K562 (cell line): ENCODE results near the gene ATXN10.

ENCODE experiments used
- CBFB ChIP-seq: sonication (generic); formaldehyde crosslinking; IDR thresholded peaks from 2 replicates; pipeline ENCODE4 v1.4.0; 2020; ENCODE audit warnings: mild to moderate bottlenecking, missing genetic modification reagents
- GATAD2B ChIP-seq: fragments of 450-650 bp; IDR thresholded peaks from 2 replicates; pipeline ENCODE4 v1.6.1; 2017; ENCODE audit warnings: mild to moderate bottlenecking, borderline replicate concordance
- POLR2A ChIP-seq: fragments of 450-650 bp; conservative IDR thresholded peaks from 2 replicates; pipeline ENCODE4 v1.6.1; 2016
- SETDB1 ChIP-seq: IDR thresholded peaks from one replicate; pipeline ENCODE4 v1.6.1; 2012; ENCODE audit warnings: low read length, control low read depth, inconsistent platforms
- TAF1 ChIP-seq: IDR thresholded peaks from 2 replicates; pipeline ENCODE4 v1.6.1; 2011; ENCODE audit warnings: mild to moderate bottlenecking, low read length, moderate library complexity; ENCODE audit not compliant: insufficient read depth, control insufficient read depth, severe bottlenecking; ENCODE audit errors: extremely low read depth
- ZNF121 ChIP-seq: sonication (generic); formaldehyde crosslinking; conservative IDR thresholded peaks from 2 replicates; pipeline ENCODE4 v1.8.0; 2022; ENCODE audit warnings: missing genetic modification reagents
- ZNF239 ChIP-seq: fragments of 250-450 bp; sonication (Bioruptor Pico); IDR thresholded peaks from 2 replicates; pipeline ENCODE4 v1.4.0; 2020; ENCODE audit warnings: mild to moderate bottlenecking
- ZNF274 ChIP-seq: IDR thresholded peaks from 2 replicates; pipeline ENCODE4 v1.6.1; 2011; ENCODE audit warnings: low read depth, mild to moderate bottlenecking, low read length, moderate library complexity, borderline replicate concordance
- ZNF324 ChIP-seq: fragments of 250-450 bp; sonication (Bioruptor Pico); IDR thresholded peaks from 2 replicates; pipeline ENCODE4 v1.4.0; 2020; ENCODE audit warnings: mild to moderate bottlenecking
- TF ChIP-seq, protein P1 (sequence below), 3 experiments: IDR thresholded peaks in 2 of 3; conservative IDR thresholded peaks in 1 of 3; 2 replicates each; pipeline ENCODE4 v1.5.1; 2011 to 2012; ENCODE audit warnings: low read length in 3 of 3, mild to moderate bottlenecking in 3 of 3, control low read depth in 2 of 3, improper control_type of control experiment in 1 of 3, inconsistent platforms in 1 of 3, low read depth in 1 of 3, mixed read lengths in 1 of 3, moderate library complexity in 1 of 3; ENCODE audit not compliant: insufficient read depth in 2 of 3

DNA sequence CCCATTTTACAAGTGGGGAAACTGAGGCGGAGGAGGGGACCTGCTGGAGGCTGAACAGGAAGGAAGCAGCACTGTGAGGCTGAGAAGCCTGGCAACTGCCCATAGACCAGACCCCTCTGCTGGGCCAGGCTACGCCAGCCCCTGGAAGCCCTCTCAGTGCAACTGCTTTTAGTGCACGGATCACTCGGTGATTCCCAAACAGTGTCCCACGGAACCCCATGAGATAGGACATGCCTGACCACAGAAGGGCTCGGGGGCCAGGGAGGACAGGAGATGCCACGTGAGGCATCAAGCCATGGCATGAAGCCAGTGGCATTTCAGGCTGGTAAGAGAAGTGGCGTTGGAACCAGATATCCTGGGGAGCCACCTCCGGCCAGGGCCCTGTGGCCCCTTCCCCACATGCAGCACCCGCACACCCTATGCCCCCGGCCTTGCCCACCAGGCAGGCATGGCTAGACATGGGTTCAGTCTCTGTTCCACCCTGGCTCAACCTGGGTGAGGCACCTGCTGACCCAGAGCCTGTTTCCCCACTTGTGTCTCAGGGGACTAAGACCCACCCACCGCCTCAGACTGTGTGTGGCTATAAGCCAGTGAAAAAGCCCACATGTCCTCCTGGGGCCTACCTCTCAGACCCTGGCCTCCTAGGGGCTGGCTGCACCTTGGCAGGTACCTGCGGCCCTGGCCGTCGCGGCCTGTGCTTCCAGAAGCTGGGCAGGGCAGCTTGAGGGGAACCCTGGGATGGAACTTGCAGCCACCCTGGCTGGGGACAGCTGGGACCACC is 221.2 kb downstream of the ATXN10 start:
- TF ChIP-seq TAF1 (no peak), SETDB1 (no peak), POLR2A (no peak), ZNF324 (CRISPR knock-in tag) (no peak), CBFB (no peak), GATAD2B (no peak), ZNF239 (CRISPR knock-in tag) (no peak), ZNF121 (no peak), ZNF274 (no peak)
- TF ChIP-seq, protein P1, sequence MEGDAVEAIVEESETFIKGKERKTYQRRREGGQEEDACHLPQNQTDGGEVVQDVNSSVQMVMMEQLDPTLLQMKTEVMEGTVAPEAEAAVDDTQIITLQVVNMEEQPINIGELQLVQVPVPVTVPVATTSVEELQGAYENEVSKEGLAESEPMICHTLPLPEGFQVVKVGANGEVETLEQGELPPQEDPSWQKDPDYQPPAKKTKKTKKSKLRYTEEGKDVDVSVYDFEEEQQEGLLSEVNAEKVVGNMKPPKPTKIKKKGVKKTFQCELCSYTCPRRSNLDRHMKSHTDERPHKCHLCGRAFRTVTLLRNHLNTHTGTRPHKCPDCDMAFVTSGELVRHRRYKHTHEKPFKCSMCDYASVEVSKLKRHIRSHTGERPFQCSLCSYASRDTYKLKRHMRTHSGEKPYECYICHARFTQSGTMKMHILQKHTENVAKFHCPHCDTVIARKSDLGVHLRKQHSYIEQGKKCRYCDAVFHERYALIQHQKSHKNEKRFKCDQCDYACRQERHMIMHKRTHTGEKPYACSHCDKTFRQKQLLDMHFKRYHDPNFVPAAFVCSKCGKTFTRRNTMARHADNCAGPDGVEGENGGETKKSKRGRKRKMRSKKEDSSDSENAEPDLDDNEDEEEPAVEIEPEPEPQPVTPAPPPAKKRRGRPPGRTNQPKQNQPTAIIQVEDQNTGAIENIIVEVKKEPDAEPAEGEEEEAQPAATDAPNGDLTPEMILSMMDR (IDR thresholded peaks at IDR 0.05 in 2 of 3, conservative IDR thresholded peaks at IDR 0.05 in 1 of 3; ENCODE audit: insufficient read depth in 2 of 3, low read depth in 1 of 3, low read length in 3 of 3) = no peak
